ENCODE data around the gene WDTC1. TPM values are rescaled to one million over a fixed set of nuclear protein-coding genes. Genes with fewer than 3 reads are reported as not detected.

WDTC1 gene
- total RNA-seq, 2 donors from 2014 or later: 34.6 to 43.5 TPM

DNA sequence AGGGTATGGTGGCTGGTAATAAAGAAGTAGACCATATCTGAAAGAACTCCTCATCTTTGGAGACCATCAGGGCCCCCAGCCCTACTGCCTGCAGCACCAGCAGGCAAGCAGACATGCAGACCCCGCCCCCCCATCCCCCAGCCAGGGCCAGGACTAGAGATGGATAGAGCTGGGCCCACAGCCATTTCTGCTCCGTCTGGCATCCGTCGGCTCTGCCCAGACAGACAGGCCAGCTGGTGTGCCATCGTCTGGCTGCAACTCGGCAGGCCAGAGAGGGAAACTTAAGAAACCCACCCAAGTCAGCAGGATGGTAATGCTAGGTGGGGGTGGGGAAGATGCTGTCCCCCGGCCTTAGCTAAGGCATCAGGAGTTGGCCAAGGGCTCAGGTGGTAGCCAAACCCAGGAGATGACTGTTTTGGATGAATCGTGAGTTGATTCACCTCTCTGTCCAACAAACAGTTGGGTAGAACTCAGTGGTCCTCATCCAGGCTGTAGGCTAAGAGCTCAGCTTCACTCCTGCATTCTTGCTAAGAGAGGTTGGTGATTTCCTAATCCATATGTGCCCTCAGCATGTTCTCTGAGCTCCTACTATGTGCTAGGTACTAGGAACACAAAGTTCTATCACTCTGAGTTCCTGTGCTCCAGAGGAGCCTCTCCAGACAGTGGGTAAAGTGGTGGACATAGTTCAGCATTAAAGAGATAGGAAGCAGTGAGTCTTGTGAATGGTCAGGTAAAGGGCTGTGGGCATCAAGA lies 64.4 kb downstream of the WDTC1 start:
- no peak for ATAC-seq (ENCODE audit: insufficient number of reproducible peaks, low FRiP score, low read depth)
- Histone ChIP-seq H3K27me3 (replicated peaks; ENCODE audit: insufficient read depth) (no peaks in the 10 kb centered on the region), H3K27ac (peak overlapping the region; percentile 55 to 60), H3K4me1 (ENCODE audit: control insufficient read depth in 1 of 2, low read depth in 2 of 2) (peaks cover 8 to 15% of the 10 kb centered on the region in 2 donors), H3K4me3 (no peak overlapping the region), H3K36me3 (peaks cover 32% of the 10 kb centered on the region), H3K9me3 (no peaks in the 10 kb centered on the region)
- DNase-seq (ENCODE audit: low spot score): no peak
- TF ChIP-seq, protein P1, sequence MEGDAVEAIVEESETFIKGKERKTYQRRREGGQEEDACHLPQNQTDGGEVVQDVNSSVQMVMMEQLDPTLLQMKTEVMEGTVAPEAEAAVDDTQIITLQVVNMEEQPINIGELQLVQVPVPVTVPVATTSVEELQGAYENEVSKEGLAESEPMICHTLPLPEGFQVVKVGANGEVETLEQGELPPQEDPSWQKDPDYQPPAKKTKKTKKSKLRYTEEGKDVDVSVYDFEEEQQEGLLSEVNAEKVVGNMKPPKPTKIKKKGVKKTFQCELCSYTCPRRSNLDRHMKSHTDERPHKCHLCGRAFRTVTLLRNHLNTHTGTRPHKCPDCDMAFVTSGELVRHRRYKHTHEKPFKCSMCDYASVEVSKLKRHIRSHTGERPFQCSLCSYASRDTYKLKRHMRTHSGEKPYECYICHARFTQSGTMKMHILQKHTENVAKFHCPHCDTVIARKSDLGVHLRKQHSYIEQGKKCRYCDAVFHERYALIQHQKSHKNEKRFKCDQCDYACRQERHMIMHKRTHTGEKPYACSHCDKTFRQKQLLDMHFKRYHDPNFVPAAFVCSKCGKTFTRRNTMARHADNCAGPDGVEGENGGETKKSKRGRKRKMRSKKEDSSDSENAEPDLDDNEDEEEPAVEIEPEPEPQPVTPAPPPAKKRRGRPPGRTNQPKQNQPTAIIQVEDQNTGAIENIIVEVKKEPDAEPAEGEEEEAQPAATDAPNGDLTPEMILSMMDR (IDR thresholded peaks at IDR 0.05): no peak

DNA sequence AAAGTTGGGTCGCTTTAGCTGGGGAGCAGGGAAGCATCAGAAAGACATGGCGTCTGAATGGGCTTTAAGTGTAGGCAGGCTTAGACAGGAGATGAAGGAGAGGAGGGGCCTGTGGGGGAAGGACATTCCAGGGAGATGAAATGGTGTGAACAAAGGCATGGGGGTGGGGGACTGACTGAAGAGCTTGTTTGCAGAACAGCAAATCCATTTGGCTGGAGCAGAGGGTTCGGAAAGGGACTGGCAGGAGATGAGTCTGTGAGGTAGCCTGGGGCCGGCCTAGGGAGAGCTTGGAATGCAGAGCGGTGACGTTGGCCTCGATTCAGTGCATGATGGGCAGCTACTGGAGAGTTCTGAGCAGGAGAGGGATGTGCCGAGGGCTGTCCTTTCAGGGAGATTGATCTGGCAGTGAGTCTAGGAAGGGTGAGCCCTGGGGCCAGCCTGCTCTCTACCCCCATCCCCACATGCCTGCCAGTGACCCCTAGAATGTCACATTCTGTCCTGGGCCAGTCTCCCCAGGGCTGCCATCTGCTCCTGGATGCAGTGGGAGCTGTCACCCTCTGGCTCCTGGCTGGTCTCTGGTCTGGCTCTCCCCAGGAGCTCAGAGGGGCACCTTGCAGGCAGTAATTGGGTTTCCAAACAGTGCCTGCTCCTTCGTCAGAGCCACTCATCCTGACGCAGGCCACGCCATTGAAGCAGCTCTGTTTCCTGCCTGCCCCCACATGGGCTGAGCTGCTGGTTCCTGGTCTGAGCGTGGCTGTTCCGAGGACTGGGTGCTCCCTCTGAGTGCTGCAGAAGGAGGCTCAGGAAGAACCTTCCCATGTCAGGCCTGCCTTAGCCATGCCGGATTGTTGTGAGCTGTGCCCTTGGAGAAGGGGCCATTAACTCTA lies 65.2 kb downstream of the WDTC1 start:
- H3K9me3 ChIP-seq: no peaks in the 10 kb centered on the region
- TF ChIP-seq, protein P1 (IDR thresholded peaks at IDR 0.05): no peak
- no peaks in the 10 kb centered on the region for H3K27me3 ChIP-seq (replicated peaks; ENCODE audit: insufficient read depth)
- H3K27ac ChIP-seq: peak overlapping the region; percentile 60 to 62
- ATAC-seq (ENCODE audit: insufficient number of reproducible peaks, low FRiP score, low read depth) (peak; percentile 15), DNase-seq (ENCODE audit: low spot score) (no peak)
- peaks cover 31% of the 10 kb centered on the region for H3K36me3 ChIP-seq
- H3K4me1 ChIP-seq (ENCODE audit: control insufficient read depth in 1 of 2, low read depth in 2 of 2): peaks cover 8 to 15% of the 10 kb centered on the region in 2 donors
- no peak overlapping the region for H3K4me3 ChIP-seq

DNA sequence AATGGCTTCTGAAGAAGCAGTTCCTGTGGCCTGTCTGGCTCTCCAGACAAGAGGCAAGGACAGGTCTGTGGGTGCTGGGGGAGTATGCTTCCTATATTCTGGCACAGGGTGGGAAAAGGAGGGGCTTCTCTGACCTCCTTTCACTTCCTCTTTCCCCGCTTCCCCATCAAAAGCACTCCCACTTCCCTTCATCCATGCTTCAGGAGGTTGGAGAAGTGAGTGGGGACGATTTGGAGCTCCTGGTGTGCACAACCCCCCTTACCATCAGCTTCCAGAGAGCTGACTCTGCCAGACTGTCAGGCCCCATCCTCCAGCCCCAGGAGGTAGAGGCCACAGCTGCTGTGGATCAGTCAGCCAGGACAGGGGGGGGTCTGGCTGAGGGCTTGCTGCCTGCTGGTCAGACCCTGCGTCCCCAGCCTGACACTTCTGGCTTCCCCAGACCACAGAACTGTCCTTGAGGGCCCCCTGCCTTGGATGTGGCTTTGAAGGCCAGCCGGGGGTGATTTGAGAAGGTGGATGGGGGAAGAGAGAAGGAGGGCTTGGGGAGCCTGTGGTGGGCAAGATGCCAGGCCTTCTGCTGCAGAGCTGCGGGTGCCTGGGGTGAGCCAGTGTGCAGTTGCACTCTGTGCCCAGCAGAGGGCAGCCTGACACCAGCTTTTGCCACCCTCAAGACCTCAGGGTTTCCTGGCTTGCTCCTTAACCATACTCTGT lies 66.1 kb downstream of the WDTC1 start:
- Histone ChIP-seq H3K36me3 (peaks cover 36% of the 10 kb centered on the region), H3K4me1 (ENCODE audit: control insufficient read depth in 1 of 2, low read depth in 2 of 2) (peaks cover 8 to 15% of the 10 kb centered on the region in 2 donors), H3K27ac (peak overlapping the region; percentile 60 to 62), H3K27me3 (replicated peaks; ENCODE audit: insufficient read depth) (no peaks in the 10 kb centered on the region), H3K4me3 (no peak overlapping the region), H3K9me3 (no peaks in the 10 kb centered on the region)
- peak; percentile 34 for DNase-seq (ENCODE audit: low spot score)
- ATAC-seq (ENCODE audit: insufficient number of reproducible peaks, low FRiP score, low read depth): no peak
- TF ChIP-seq, protein P1 (IDR thresholded peaks at IDR 0.05): peak; percentile 99

DNA sequence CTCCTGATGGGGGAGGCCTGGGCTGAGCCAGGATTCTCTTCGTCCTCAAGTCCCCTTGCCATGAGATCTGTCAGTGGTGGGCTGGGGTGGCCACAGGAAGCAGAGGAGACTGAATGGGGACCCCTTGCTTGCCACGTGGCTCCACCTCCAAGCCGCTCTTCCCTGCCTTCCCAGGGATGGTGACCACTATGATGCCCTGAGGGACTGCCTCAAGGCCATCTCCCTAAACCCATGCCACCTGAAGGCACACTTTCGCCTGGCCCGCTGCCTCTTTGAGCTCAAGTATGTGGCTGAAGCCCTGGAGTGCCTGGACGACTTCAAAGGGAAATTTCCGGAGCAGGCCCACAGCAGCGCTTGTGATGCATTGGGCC lies 66.6 kb downstream of the WDTC1 start:
- H3K36me3 ChIP-seq: peaks cover 38% of the 10 kb centered on the region

More for the DNA sequence above, 66.6 kb downstream of the WDTC1 start:
- Histone ChIP-seq H3K4me1 (ENCODE audit: control insufficient read depth in 1 of 2, low read depth in 2 of 2) (peaks cover 8 to 15% of the 10 kb centered on the region in 2 donors), H3K9me3 (no peaks in the 10 kb centered on the region), H3K4me3 (no peak overlapping the region), H3K27me3 (replicated peaks; ENCODE audit: insufficient read depth) (no peaks in the 10 kb centered on the region), H3K27ac (no peak overlapping the region)
- DNase-seq (ENCODE audit: low spot score): no peak
- ATAC-seq (ENCODE audit: insufficient number of reproducible peaks, low FRiP score, low read depth): no peak
- TF ChIP-seq, protein P1 (IDR thresholded peaks at IDR 0.05): no peak
